T-helper 2 cell treated with Interferon-gamma antibody and Interleukin-4, amounts not matched to agents 100 ng/mL and 5 ng/mL, for 36 hours (primary cell): Measurements from ENCODE around the gene RABL2B. TPM values are rescaled to one million over a fixed set of nuclear protein-coding genes. Genes with fewer than 3 reads are reported as not detected.
"Not testable (repeated sequence)": the region's sequence is repeated elsewhere in the genome, so short reads cannot be mapped to it uniquely, and the experiment has no call there.

ENCODE experiments used
- intact Hi-C: fragments of 100-400 bp; cut with micrococcal nuclease; formaldehyde crosslinking; loops from one replicate; pipeline ENCODE4 v1.15.1; 2023
- total RNA-seq: library from RNA; stranded (reverse); gene quantifications from 2 replicates; pipeline ENCODE4 v1.2.3, GENCODE V29; 2022

RABL2B gene
- 37.2 and 38.1 TPM in 2 replicates for total RNA-seq

DNA sequence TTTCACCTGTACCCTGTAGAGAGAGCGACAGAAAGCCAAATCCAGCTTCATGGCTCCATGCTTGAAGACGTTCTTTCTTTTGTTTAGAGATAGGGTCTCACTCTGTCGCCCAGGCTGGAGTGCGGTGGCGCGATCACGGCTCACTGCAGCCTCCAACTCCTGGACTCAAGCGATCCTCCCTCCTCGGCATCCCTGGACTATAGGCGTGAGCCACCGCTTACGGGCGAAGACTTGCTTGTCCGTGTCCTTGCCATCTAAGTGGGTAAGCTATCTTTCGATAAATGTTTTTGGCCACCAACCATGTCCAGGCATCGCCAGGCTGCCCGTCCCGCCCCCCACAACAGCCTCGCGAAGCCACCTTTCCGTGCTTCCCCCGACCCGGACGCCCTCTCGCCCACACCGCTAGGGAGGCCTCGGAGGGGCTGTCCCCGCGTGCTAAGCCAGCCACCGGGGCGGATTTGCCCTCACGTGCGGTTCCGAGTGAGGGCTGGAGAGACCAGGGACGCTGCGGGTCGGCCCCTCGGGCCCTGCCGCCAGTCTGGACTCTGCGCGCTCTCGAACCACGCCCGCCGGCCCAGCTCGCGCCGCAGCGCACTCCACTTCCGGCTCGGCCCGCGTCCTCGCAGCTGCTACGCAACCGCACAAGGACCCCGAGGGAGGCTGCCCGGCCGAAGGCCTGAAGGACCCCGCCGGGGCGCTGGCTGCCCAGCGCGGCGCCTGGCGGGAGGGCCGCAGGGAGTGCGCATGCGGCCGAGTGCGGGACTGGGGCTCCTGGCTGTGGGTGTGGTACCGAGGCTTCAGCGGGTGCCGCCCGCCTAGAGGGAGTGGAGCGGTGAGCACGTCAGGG, at the start of gene RABL2B:
Gene RABL2B (minus strand): TSS at position 604 of the 847 bp plus-strand sequence. CDS start 1,342 bp downstream, outside the sequence.
- intact Hi-C loops = not testable (repeated sequence)

DNA sequence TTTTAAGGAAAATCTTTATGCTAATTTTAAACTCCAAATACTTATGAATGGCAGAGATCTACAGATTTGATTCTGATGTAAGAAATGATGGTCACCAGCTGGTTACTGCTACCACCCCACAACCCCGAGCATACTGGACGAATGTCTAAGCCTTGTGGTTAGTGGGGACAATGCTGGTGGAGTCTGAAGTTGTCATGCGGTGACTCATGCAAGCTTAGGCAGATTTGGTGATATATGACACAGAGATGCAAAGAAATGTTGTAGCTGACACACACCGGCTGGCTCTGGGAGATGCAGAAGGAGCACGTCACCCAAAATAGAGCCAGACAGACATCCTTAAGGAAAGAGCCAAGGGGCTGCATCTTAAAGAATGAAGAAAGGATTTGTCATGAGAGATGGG, 3.5 kb upstream of the RABL2B start:
- intact Hi-C loops = not testable (repeated sequence)

DNA sequence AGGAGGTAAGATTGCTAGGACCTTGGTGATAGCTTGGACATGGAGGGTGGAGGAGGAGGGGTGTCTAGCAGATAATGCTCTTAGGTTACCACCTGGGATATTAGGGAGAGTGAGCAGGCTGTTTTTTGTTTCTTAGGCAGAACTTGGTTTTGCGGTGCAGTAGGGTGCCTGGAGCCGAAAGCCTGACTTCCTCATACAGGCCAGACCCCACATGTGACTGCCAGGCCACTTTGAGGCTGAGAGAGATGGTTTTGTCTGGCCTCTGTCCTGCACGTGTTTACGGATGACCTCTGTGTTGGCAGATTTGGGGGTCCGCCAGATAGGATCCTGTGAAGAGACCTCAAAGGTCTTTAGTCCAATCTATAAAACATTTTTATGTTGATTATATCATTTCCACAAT, 1.9 kb upstream of the RABL2B start:
- intact Hi-C loops = not testable (repeated sequence)

DNA sequence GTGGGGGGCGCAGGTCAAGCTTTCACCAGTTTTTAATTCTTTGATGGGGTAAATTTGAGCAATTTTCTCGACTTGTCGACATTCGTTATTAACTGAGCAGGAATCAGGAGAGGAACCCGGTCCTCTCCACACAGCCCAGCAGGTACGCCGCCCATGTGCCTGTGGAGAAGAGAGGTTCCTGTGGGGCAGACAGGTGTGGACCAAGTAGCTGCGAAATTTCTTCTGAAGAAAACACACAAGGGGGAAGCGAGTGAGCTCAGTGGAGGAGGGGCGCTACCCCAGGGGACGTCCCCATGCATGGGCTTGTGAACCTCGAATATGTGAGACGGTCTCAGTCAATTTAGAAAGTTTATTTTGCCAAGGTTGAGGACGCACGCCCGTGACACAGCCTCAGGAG, 442 bp upstream of the RABL2B start:
- intact Hi-C loops = not testable (repeated sequence)

DNA sequence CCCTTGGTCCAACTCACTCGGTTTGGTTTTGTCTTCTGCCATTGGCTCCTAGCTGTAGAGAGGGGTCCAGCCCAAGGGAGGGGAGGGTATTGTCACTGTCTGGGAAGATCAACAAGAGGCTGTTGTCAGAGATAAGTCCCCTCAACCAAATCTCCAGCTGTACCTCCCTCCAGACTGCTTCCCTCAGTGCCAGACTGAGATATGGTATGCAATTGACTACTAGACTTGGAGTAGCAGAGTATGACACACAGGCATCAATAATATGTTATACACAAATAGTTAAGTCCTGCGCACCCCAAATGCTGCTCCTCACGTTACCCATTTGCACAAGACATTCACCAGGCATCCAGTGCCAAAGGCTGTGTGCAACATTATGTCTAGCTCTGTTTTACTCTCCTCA, 1.2 kb downstream of the RABL2B start:
- intact Hi-C loops = not testable (repeated sequence)

DNA sequence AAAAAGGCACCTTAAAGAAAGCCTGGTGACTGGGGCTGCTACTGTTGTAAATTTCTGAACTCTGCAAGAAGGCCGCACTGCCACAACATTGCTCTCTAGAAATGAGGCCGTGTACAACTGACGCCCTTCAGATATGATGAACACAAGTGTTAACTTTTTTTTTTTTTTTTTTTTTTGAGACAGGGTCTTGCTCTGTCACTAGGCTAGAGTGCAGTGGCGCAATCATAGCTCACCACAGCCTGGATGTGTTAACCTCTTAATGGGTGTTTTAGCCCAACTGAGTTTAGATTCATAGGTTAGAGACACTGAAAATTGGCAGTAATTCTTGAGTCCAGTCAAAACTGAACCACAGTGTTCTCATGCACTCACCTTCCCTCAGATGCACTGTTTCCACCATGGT, 3.2 kb downstream of the RABL2B start:
- intact Hi-C loops = not testable (repeated sequence)

DNA sequence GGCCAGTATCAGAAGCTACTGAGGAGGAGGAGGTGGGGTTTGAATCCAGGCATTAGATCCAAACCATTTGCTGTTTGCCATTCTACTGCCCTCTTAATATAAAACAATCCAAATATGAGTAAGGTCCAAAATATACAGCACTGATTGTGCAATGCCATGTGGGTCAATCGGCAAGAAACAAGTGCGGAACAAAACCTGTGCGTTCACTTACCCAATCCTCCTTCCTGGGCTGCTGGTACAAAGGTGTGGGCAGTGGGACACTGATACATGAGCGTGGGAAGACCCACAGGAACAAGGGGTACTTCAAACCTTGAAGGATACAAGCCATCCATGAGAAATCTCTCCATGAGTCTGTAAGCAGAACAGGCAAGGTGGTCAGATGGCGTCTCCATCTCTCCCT, 5.8 kb downstream of the RABL2B start:
- intact Hi-C loops = not testable (repeated sequence)

DNA sequence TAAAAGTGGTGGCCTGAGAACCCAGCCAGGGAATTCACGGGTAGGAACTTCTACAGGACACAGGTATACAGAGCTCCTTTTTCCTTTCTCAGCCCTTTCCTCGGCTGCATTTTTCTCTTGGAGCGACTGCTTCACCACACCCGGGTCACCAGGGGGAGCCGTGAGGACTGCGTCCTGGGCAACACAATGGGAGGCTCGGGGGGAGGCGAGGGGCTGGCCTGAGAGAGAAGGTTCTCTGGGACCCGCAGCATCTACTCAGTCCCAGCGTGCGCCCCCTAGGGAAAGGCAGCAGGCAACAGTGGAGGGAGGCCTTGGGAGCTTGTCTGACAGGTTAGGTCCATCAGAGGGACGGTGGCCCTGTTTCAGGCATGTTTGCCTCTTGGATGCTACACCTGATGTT, 8.3 kb downstream of the RABL2B start:
- intact Hi-C loops = not testable (repeated sequence)

DNA sequence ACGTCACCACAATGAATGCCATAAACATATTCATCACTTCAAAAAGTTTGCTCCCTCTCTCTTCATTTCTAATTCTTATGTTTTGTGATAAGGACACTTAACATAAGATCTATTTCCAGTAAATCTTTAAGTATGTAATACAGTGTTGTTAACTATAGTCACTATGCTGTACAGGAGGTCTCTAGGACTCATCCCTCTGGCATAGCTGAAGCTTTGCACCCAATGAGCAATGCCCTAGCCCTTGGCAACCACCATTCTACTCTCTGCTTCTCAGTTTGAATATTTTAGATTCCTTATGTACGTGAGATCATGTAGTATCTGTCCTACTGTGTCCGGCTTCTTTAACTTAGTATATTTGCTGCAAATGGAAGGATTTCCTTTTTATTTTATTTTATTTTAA, 19.1 kb downstream of the RABL2B start:
- intact Hi-C loops = not testable (repeated sequence)

DNA sequence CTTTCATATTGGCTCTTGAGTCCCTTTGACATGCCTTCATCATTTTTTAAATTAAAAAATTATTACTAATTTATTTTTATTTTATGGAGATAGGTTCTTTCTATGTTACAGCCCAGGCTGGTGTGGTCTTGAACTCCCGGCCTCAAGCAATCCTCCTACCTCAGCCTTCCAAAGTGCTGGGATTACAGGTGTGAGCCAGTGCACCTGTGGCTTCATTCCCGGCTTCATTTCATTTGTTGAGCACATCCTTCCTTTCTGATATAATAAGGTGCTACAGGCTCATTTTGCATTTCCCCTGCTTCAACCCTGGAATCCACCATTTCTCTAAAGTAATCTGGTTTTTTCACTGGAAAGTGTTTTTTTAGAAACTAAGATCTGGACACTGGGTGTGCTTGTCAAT, 21.6 kb downstream of the RABL2B start:
- intact Hi-C loops = not testable (repeated sequence)

DNA sequence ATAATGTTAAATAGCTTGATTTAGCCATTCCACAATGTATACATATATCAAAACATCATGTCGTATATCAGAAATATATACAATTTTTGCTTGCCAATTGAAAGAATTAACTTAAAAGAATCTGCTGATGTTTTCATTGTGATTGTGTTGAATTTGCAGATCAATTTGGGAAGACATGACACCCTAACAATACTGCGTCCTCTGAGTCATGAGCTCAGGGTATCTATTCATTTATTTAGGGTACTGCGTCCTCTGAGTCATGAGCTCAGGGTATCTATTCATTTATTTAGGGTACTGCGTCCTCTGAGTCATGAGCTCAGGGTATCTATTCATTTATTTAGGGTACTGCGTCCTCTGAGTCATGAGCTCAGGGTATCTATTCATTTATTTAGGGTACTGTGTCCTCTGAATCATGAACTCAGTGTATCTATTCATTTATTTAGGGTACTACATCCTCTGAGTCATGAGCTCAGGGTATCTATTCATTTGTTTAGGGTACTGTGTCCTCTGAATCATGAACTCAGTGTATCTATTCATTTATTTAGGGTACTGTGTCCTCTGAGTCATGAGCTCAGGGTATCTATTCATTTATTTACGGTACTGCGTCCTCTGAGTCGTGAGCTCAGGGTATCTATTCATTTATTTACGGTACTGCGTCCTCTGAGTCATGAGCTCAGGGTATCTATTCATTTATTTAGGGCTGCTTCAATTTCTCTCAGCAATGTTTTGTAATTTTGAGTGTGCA, 23.7 kb downstream of the RABL2B start:
- intact Hi-C loops = not testable (repeated sequence)

DNA sequence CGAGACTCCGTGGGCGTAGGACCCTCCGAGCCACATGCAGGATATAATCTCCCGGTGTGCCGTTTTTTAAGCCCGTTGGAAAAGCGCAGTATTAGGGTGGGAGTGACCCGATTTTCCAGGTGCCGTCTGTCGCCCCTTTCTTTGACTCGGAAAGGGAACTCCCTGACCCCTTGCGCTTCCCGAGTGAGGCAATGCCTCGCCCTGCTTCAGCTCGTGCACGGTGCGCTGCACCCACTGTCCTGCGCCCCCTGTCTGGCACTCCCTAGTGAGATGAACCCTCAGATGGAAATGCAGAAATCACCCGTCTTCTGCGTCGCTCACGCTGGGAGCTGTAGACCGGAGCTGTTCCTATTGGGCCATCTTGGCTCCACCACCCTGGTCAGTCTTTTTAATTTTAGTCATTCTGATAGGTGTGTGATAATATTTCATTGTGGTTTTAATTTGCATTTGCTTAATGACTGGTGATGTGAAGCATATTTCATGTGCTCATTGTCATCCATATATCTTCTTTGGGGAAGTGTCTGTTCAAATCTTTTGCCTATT, 26.4 kb downstream of the RABL2B start:
- intact Hi-C loops = not testable (repeated sequence)

DNA sequence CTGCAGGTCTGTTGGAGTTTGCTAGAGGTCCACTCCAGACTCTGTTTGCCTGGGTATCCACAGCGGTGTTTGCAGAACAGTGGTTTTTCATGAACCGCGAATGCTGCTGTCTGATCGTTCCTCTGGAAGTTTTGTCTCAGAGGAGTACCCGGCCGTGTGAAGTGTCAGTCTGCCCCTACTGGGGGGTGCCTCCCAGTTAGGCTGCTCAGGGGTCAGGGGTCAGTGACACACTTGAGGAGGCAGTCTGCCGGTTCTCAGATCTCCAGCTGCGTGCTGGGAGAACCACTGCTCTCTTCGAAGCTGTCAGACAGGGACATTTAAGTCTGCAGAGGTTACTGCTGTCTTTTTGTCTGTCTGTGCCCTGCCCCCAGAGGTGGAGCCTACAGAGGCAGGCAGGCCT, 27.0 kb downstream of the RABL2B start:
- intact Hi-C loops = not testable (repeated sequence)

DNA sequence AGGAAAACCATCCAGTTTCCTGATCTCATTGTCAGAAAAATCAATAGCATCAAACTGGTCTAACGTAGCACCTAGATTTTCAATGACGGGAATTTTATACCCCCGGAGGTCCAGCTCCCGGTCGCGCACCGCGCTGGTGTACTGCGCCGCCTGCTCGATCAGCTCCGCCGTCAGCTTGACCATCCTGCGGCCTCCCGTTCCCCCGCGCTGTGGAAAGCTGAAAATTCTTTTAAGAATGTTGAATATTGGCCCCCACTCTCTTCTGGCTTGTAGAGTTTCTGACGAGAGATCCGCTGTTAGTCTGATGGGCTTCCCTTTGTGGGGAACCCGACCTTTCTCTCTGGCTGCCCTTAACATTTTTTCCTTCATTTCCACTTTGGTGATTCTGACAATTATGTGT, 28.2 kb downstream of the RABL2B start:
- intact Hi-C loops = not testable (repeated sequence)

DNA sequence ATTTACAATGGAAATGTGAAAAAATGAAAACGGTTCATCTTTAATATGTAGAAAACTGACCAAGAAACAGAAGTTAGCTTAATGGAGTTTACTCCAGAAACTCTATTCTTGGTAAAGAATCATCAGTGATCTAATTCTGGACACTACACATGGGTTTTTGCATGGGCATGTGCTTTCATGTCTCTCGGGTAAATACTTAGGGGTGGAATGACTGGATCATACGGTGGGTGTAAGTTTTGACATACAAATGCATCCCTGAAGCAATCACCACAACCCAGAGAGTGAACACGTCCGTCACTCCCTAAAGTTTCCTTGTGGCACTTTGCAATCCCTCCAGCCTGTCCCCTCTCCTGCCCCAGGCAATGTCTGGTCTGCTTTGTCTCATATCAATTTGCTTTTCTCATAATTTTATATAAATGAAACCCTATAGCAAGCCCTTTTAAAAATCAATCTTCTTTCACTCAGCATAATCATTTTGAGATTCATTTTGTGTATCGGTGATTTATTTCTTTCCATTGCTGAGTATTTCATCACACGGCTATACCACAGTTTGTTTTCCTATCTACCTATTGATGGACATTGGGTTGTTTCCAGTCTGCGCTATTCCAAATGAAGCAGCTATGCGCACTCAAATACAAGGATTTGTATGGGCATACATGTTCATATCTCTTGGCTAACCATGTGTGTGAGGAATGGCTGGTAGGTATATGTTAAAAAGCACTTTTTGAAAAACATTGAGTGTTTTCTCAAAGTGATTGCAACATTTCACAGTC, 33.9 kb downstream of the RABL2B start:
- intact Hi-C loops = not testable (repeated sequence)

DNA sequence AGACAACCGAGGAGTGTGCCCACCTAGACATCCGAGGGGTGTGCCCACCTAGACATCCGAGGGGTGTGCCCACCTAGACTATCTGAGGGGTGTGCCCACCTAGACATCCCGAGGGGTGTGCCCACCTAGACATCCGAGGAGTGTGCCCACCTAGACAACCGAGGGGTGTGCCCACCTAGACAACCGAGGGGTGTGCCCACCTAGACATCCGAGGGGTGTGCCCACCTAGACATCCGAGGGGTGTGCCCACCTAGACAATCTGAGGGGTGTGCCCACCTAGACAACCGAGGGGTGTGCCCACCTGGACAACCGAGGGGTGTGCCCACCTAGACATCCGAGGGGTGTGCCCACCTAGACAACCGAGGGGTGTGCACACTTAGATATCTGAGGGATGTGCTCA, 34.8 kb downstream of the RABL2B start:
- intact Hi-C loops = not testable (repeated sequence)

DNA sequence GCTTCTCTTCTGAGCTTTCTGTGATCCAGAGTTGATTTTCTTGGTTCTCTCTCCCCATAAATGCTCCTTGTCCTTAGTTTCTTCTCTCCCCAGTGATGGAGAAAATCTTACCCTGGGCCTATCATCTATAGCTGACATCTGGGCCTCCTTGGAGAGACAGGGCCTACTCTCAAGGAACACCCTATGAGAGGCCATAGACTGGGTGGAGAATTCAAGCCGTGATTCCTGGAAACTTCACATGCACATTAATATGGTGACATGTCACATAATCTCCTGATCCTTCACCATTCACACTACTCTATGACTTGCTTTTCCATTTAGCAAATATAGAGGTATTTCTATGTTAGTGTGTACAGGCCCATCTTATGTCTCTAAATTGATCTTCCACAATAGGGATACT, 35.9 kb downstream of the RABL2B start:
- intact Hi-C loops = not testable (repeated sequence)

DNA sequence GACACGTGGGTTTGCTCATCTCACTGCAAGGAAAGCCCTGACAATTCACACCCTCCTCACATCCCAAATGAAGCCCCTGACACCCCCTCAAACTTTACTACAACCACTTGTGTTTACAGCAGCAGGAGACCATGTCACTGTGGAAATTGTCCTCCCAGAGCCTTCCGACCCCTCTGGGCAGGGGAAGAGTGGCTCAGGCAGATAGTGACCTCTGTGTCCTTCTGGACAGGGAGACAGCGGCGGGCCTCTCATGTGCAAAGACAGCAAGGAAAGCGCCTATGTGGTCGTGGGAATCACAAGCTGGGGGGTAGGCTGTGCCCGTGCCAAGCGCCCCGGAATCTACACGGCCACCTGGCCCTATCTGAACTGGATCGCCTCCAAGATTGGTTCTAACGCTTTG, 39.0 kb downstream of the RABL2B start:
- intact Hi-C loops = not testable (repeated sequence)

DNA sequence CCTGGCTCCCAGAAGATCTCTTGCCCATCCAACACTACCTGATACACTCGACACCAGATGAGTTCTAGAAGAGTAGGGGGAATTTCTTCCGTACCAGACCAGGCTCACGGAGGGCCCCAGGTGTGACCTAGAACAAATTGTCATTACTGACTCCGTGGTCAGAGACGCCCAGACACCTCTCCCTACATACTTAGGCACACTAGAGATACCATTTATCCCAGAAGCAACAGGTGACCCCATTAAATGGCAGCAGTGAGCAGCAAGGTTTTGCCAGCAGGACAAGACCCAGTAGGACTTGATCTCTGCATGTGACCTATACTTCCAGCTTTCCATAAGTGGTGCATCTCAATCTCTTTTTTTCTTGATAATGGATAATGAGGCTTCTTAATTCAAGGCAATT, 42.7 kb downstream of the RABL2B start:
- intact Hi-C loops = not testable (repeated sequence)

DNA sequence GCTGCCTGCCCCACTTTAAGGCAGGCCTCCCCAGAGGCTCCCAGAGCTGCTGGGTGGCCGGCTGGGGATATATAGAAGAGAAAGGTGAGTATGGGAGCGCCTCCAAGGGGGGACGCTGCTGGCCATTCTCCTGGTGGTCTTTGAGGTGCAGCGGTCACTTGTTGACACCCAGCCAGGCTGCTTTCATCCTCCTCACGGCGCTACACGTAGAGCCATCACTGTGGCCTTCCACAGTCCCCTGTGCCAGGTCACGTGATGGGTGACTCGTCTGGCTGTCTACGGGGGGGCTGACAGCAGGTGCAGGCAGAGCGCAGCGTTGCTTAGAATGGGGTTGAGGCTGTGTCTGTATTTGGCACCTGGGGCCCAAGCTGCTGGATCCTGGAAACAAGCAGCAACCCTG, 43.5 kb downstream of the RABL2B start:
- intact Hi-C loops = no loop called here

DNA sequence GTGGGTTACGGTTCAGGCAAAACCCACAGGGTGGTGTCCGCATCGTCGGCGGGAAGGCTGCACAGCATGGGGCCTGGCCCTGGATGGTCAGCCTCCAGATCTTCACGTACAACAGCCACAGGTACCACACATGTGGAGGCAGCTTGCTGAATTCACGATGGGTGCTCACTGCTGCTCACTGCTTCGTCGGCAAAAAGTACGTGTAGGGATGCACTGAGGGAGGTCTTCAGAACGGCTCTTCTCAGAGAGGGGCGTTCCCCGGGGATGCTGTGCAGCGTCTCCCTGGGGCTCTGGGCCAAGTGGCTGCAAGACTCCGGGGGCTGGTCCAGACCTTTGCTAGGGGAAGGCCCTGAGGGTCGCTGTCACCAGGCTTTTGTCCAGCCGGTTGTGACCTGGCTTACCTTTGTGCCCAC, 44.2 kb downstream of the RABL2B start:
- intact Hi-C loops = no loop called here
